HEK293 (cell line): Measurements from ENCODE around the gene STK24.

Experiments used
- GLI2 ChIP-seq: fragments of 450-650 bp; formaldehyde crosslinking; IDR thresholded peaks from 2 replicates; pipeline ENCODE4; 2017; ENCODE audit warnings: missing biosample characterization, missing genetic modification characterization, low read depth, borderline replicate concordance
- GLIS1 ChIP-seq: fragments of 450-650 bp; formaldehyde crosslinking; IDR thresholded peaks from 2 replicates; pipeline ENCODE4 v1.5.1; 2016; ENCODE audit warnings: missing biosample characterization, missing genetic modification characterization
- HOXC10 ChIP-seq: sonication (generic); formaldehyde crosslinking; IDR thresholded peaks from 2 replicates; pipeline ENCODE4 v1.8.1; 2023; ENCODE audit warnings: mild to moderate bottlenecking, missing genetic modification reagents
- KLF1 ChIP-seq: fragments of 450-650 bp; formaldehyde crosslinking; IDR thresholded peaks from 2 replicates; pipeline ENCODE4 v1.5.1; 2016; ENCODE audit warnings: missing biosample characterization, missing genetic modification characterization
- KLF17 ChIP-seq: fragments of 450-650 bp; formaldehyde crosslinking; IDR thresholded peaks from 2 replicates; pipeline ENCODE4 v1.5.1; 2016; ENCODE audit warnings: missing biosample characterization, missing genetic modification characterization
- REPIN1 ChIP-seq: fragments of 450-650 bp; formaldehyde crosslinking; IDR thresholded peaks from 2 replicates; pipeline ENCODE4 v1.5.1; 2017; ENCODE audit warnings: missing biosample characterization, missing genetic modification characterization, low read depth
- SALL2 ChIP-seq: fragments of 450-650 bp; formaldehyde crosslinking; IDR thresholded peaks from 2 replicates; pipeline ENCODE4 v1.5.0; 2017; ENCODE audit warnings: missing biosample characterization, mild to moderate bottlenecking, missing genetic modification characterization, borderline replicate concordance
- SETDB1 ChIP-seq: IDR thresholded peaks from one replicate; pipeline ENCODE4 v1.6.1; 2017; ENCODE audit warnings: mild to moderate bottlenecking, low read length, moderate library complexity, mixed read lengths; ENCODE audit not compliant: insufficient read length
- SP2 ChIP-seq: fragments of 450-650 bp; formaldehyde crosslinking; IDR thresholded peaks from 2 replicates; pipeline ENCODE4 v1.5.1; 2016; ENCODE audit warnings: missing biosample characterization, missing genetic modification characterization
- SP3 ChIP-seq: fragments of 450-650 bp; formaldehyde crosslinking; IDR thresholded peaks from 2 replicates; pipeline ENCODE4 v1.5.1; 2016; ENCODE audit warnings: missing biosample characterization, missing genetic modification characterization
- SP7 ChIP-seq: fragments of 450-650 bp; formaldehyde crosslinking; IDR thresholded peaks from 2 replicates; pipeline ENCODE4 v1.5.1; 2016; ENCODE audit warnings: missing biosample characterization, missing genetic modification characterization
- TSHZ1 ChIP-seq: fragments of 450-650 bp; formaldehyde crosslinking; IDR thresholded peaks from 2 replicates; pipeline ENCODE4 v1.5.1; 2016; ENCODE audit warnings: missing biosample characterization, missing genetic modification characterization, borderline replicate concordance
- WT1 ChIP-seq: fragments of 450-650 bp; formaldehyde crosslinking; IDR thresholded peaks from 2 replicates; pipeline ENCODE4 v1.5.1; 2016; ENCODE audit warnings: missing biosample characterization, missing genetic modification characterization
- ZBTB1 ChIP-seq: fragments of 450-650 bp; formaldehyde crosslinking; IDR thresholded peaks from 2 replicates; pipeline ENCODE4 v1.5.1; 2016; ENCODE audit warnings: missing biosample characterization, missing genetic modification characterization
- ZBTB44 ChIP-seq: fragments of 450-650 bp; IDR thresholded peaks from 2 replicates; pipeline ENCODE4 v1.5.1; 2018; ENCODE audit warnings: missing biosample characterization, mild to moderate bottlenecking, missing genetic modification characterization
- ZNF112 ChIP-seq: fragments of 450-650 bp; formaldehyde crosslinking; IDR thresholded peaks from 2 replicates; pipeline ENCODE4 v1.5.0; 2017; ENCODE audit warnings: missing biosample characterization, missing genetic modification characterization
- ZNF114 ChIP-seq: fragments of 450-650 bp; formaldehyde crosslinking; IDR thresholded peaks from 2 replicates; pipeline ENCODE4 v1.5.0; 2017; ENCODE audit warnings: missing biosample characterization, missing genetic modification characterization
- ZNF202 ChIP-seq: fragments of 450-650 bp; formaldehyde crosslinking; IDR thresholded peaks from 2 replicates; pipeline ENCODE4 v1.5.1; 2016; ENCODE audit warnings: missing biosample characterization, missing genetic modification characterization, borderline replicate concordance
- ZNF24 ChIP-seq: fragments of 450-650 bp; formaldehyde crosslinking; IDR thresholded peaks from 2 replicates; pipeline ENCODE4 v1.5.1; 2016; ENCODE audit warnings: missing biosample characterization, missing genetic modification characterization
- ZNF341 ChIP-seq: fragments of 450-650 bp; formaldehyde crosslinking; IDR thresholded peaks from 2 replicates; pipeline ENCODE4; 2016; ENCODE audit warnings: low read depth, missing biosample characterization, missing genetic modification characterization
- ZNF366 ChIP-seq: fragments of 450-650 bp; formaldehyde crosslinking; conservative IDR thresholded peaks from 2 replicates; pipeline ENCODE4 v1.5.1; 2016; ENCODE audit warnings: missing biosample characterization, missing genetic modification characterization
- ZNF548 ChIP-seq: fragments of 450-650 bp; formaldehyde crosslinking; IDR thresholded peaks from 2 replicates; pipeline ENCODE4 v1.5.1; 2016; ENCODE audit warnings: missing biosample characterization, missing genetic modification characterization
- ZNF560 ChIP-seq: fragments of 450-650 bp; formaldehyde crosslinking; IDR thresholded peaks from 2 replicates; pipeline ENCODE4 v1.5.1; 2017; ENCODE audit warnings: missing biosample characterization, missing genetic modification characterization, borderline replicate concordance
- ZNF626 ChIP-seq: fragments of 450-650 bp; sonication (Bioruptor Pico); formaldehyde crosslinking; IDR thresholded peaks from 2 replicates; pipeline ENCODE4 v1.5.1; 2018; ENCODE audit warnings: missing biosample characterization, missing genetic modification characterization, inconsistent platforms
- ZNF645 ChIP-seq: fragments of 450-650 bp; formaldehyde crosslinking; IDR thresholded peaks from 2 replicates; pipeline ENCODE4; 2016; ENCODE audit warnings: missing biosample characterization, missing genetic modification characterization
- ZNF660 ChIP-seq: fragments of 450-650 bp; IDR thresholded peaks from 2 replicates; pipeline ENCODE4 v1.5.1; 2018; ENCODE audit warnings: missing biosample characterization, mild to moderate bottlenecking, missing genetic modification characterization
- ZNF747 ChIP-seq: fragments of 450-650 bp; formaldehyde crosslinking; IDR thresholded peaks from 2 replicates; pipeline ENCODE4 v1.5.1; 2016; ENCODE audit warnings: missing biosample characterization, missing genetic modification characterization
- ZNF837 ChIP-seq: fragments of 450-650 bp; formaldehyde crosslinking; IDR thresholded peaks from 2 replicates; pipeline ENCODE4 v1.5.1; 2016; ENCODE audit warnings: missing biosample characterization, missing genetic modification characterization
- ZSCAN5A ChIP-seq: fragments of 450-650 bp; formaldehyde crosslinking; IDR thresholded peaks from 2 replicates; pipeline ENCODE4 v1.5.1; 2016; ENCODE audit warnings: missing biosample characterization, missing genetic modification characterization

Gene STK24

GRCh38 chr13:98484289-98485219 is 92.4 kb downstream of the STK24 start (continued):
- no peak for TF ChIP-seq ZSCAN5A (tag by site-specific recombination)
- TF ChIP-seq HOXC10 (CRISPR knock-in tag), result no peak
- no peak for TF ChIP-seq ZNF202 (tag by site-specific recombination)
- peak; percentile 85 for TF ChIP-seq ZNF660
- no peak for TF ChIP-seq ZNF837 (tag by site-specific recombination)
- TF ChIP-seq ZBTB44, result 0 out of 2 replicates have a peak, but pooled peaks have one; percentile 12
- no peak for TF ChIP-seq GLI2 (tag by site-specific recombination)
- TF ChIP-seq WT1, result peak; percentile 92
- peak; percentile 73 for TF ChIP-seq SP7
- no peak for TF ChIP-seq ZNF548 (tag by site-specific recombination)
- TF ChIP-seq ZNF747 (tag by site-specific recombination), result no peak
- TF ChIP-seq ZBTB1 (tag by site-specific recombination), result no peak
- TF ChIP-seq SALL2, result no peak
- TF ChIP-seq GLIS1 (tag by site-specific recombination), result peak; percentile 85
- no peak for TF ChIP-seq ZNF560 (tag by site-specific recombination)
- peak; percentile 77 for TF ChIP-seq KLF1 (tag by site-specific recombination)
- no peak for TF ChIP-seq ZNF645 (tag by site-specific recombination)
- TF ChIP-seq ZNF24 (tag by site-specific recombination), result peak; percentile 80; the same call in 1 of the 2 replicates
- TF ChIP-seq ZNF112 (tag by site-specific recombination), result no peak
- no peak for TF ChIP-seq REPIN1 (tag by site-specific recombination)
- peak; percentile 99 for TF ChIP-seq ZNF341 (tag by site-specific recombination)
- no peak for TF ChIP-seq SETDB1
- TF ChIP-seq SP3 (tag by site-specific recombination), result peak; percentile 44
- TF ChIP-seq KLF17 (tag by site-specific recombination), result peak; percentile 89
- no peak for TF ChIP-seq ZNF114
- no peak for TF ChIP-seq ZNF626
- peak; percentile 21; the same call in 1 of the 2 replicates for TF ChIP-seq TSHZ1 (tag by site-specific recombination)
- peak; percentile 52 for TF ChIP-seq ZNF366
- peak; percentile 53 for TF ChIP-seq SP2 (tag by site-specific recombination)
